Inferior parietal cortex (tissue), 1 donor: ENCODE data around the gene ARFIP1.
"Not testable (repeated sequence)": the region's sequence is repeated elsewhere in the genome, so short reads cannot be mapped to it uniquely, and the experiment has no call there.

Experiments used
- DNase-seq: peaks from one replicate; pipeline ENCODE4 v3.0.0-alpha.2; 2016; ENCODE audit errors: extremely low spot score

ARFIP1 gene

GRCh38 chr4:152843481-152844090, 63.8 kb downstream of the ARFIP1 start:
- DNase-seq, result no peak

- DNase-seq, result no peak
Observed at GRCh38 chr4:152847376-152847775, 67.6 kb downstream of the ARFIP1 start.

- no peak for DNase-seq
Observed at GRCh38 chr4:152848508-152848907, 68.8 kb downstream of the ARFIP1 start.

GRCh38 chr4:152849350-152849749, 69.6 kb downstream of the ARFIP1 start:
- no peak for DNase-seq

- no peak for DNase-seq
Observed at GRCh38 chr4:152850377-152850776, 70.6 kb downstream of the ARFIP1 start.

- no peak for DNase-seq
Observed at GRCh38 chr4:152851226-152851625, 71.5 kb downstream of the ARFIP1 start.

- DNase-seq, result no peak
Observed at GRCh38 chr4:152853293-152853692, 73.5 kb downstream of the ARFIP1 start.

GRCh38 chr4:152854016-152854415, 74.3 kb downstream of the ARFIP1 start:
- DNase-seq, result not testable (repeated sequence)

- DNase-seq, result no peak
Observed at GRCh38 chr4:152856960-152857359, 77.2 kb downstream of the ARFIP1 start.

- no peak for DNase-seq
Observed at GRCh38 chr4:152858934-152859333, 79.2 kb downstream of the ARFIP1 start.

- no peak for DNase-seq
Observed at GRCh38 chr4:152860046-152860445, 80.3 kb downstream of the ARFIP1 start.

GRCh38 chr4:152862608-152863007, 82.9 kb downstream of the ARFIP1 start:
- DNase-seq, result no peak

- DNase-seq, result no peak
Observed at GRCh38 chr4:152864361-152864760, 84.6 kb downstream of the ARFIP1 start.

GRCh38 chr4:152866432-152866993, 86.8 kb downstream of the ARFIP1 start:
- not testable (repeated sequence) for DNase-seq

- no peak for DNase-seq
Observed at GRCh38 chr4:152870606-152871005, 90.9 kb downstream of the ARFIP1 start.

GRCh38 chr4:152875261-152875660, 95.5 kb downstream of the ARFIP1 start:
- DNase-seq, result no peak

GRCh38 chr4:152877868-152878267, 98.1 kb downstream of the ARFIP1 start:
- no peak for DNase-seq

GRCh38 chr4:152880263-152880662, 100.5 kb downstream of the ARFIP1 start:
- DNase-seq, result no peak

- DNase-seq, result no peak
Observed at GRCh38 chr4:152881974-152882373, 102.2 kb downstream of the ARFIP1 start.

- DNase-seq, result no peak
Observed at GRCh38 chr4:152885185-152885584, 105.4 kb downstream of the ARFIP1 start.

- no peak for DNase-seq
Observed at GRCh38 chr4:152886201-152886600, 106.4 kb downstream of the ARFIP1 start.

- DNase-seq, result no peak
Observed at GRCh38 chr4:152887981-152888380, 108.2 kb downstream of the ARFIP1 start.

GRCh38 chr4:152892974-152893373, 113.2 kb downstream of the ARFIP1 start:
- no peak for DNase-seq

- DNase-seq, result no peak
Observed at GRCh38 chr4:152894673-152895072, 114.9 kb downstream of the ARFIP1 start.
